Hematopoietic multipotent progenitor cell treated with erythropoietin and hydrocortisone succinate and interleukin-3 and kit ligand, for 17 days (in vitro differentiated cells): ENCODE results near the gene SFXN2.
A peak's percentile ranks its signal among the peaks of the same experiment; 100 is the strongest.
"Not testable (repeated sequence)": the region's sequence is repeated elsewhere in the genome, so short reads cannot be mapped to it uniquely, and the experiment has no call there.

Experiments
- DNase-seq: peaks from one replicate; pipeline ENCODE4 v3.0.0-alpha.2; 2015; ENCODE audit warnings: low spot score

Gene SFXN2

DNA sequence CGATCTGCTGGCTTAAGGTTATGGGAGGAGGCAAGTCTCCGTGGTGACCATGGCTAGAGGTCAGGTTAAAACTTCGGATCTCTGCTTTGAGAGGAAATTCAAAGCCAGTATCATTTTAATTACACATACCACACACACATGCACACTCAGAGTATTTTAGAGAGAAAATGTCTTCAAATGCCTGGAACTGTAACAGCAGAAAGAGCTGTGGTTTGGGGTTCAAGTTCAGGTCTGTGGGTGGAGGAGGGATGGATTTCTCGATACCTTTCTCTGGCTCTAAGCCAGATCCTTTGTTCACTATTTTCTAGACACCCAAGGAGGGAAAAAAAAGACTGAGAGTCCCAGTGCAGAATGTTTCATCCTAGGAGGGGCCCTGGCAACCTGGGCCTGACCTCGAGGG lies 32.7 kb upstream of the SFXN2 start:
- no peak for DNase-seq

DNA sequence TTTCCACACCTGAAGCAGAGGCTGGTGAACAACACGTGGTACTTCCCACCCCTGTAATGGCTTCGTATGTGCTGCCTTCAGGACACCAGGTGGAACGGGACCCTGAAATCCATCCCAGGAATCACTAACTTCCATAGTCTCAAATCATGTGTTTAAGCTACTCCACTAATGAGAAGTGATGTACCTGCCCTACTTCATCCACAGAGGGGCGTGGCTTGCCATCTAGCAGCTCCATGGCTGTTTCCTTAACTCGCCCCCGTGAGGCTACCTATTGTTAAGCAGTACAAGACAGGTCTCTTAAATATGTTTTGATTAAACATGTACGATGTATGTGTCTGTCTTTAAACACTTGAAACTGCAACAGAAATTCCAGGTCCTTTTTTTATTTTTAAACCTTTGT lies 32.0 kb upstream of the SFXN2 start:
- DNase-seq, result no peak

DNA sequence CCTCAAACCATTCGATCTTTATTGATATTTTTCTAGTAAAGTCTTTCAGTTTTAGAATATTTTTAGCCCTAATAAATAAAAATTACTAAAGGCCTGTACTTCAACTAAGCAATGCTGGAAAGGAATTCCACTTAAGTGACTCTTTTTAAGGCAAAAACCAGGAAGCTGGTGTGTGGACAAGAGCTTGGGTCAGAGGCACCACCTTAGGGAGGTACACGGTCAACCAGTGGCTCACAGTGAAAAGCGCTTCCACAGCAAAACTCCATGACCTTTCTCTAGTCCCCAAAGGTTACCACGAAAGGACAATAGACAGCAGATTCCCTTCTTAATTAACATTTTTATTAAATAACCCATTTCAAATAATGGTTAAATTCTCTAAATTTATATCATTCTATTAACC lies 31.5 kb upstream of the SFXN2 start:
- DNase-seq, result no peak

DNA sequence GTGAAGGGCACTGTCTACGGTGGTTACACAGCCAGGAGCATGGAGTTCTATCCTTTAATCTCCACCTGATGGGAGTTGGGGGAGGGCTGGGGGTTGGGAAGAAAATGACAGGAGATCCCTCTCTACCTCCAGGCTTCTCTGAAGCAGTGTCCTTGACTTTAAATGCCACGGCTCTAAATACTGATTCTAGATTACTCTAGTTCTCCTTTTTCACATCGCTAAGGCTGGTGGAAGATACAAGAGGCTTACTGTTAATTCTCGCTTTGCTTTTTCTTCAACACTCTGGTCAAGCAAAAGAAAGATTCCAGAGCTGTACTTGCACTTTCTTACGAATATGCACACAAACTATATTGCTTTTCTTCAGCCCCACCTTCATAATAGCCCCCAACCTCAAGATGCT lies 30.7 kb upstream of the SFXN2 start:
- DNase-seq, result no peak

DNA sequence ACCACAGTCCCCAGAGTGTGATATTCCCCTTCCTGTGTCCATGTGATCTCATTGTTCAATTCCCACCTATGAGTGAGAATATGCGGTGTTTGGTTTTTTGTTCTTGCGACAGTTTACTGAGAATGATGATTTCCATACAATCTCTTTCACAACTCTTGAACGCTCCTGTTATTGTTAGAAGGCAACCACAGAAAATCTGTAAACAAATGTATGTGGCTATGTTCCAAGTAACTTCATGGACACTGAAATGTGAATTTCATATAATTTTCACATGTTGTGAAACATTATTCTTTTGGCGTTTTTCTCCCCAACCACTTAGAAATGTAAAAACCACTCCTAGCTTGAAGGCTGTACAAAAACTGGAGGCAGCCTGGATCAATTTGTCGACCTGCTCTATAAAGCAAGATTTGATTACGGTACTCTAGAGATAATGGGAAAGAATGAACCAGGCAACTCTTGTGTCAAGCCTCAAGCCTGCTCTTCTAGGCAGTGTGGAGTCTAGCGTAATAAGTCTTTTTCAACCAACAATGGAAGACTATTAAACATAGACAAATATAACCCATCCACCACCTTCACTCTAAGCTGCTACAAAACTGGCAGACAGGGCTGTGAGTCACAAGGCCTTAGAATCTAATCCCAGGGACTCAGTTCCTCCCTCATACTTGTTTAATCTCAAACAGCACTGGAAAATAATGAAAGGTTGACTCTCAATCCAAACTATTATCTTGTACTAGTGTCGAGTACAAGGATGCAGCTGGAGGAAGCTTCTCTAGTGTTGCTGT lies 23.0 kb upstream of the SFXN2 start:
- no peak for DNase-seq

DNA sequence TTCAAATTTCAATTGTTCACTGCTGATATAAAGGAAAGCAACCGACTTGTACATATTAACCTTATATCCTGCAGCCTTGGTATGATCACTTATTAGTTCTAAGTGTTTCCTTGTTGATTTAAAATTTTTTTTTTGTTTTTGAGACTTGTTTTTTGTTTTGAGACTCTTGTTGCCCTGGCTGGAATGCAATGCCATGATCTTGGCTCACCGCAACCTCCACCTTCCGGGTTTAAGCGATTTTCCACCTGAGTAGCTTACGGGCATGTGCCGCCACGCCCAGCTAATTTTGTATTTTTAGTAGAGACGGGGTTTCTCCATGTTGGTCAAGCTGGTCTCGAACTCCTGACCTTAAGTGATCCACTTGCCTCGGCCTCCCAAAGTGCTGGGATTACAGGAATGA lies 19.0 kb upstream of the SFXN2 start:
- DNase-seq, result not testable (repeated sequence)

DNA sequence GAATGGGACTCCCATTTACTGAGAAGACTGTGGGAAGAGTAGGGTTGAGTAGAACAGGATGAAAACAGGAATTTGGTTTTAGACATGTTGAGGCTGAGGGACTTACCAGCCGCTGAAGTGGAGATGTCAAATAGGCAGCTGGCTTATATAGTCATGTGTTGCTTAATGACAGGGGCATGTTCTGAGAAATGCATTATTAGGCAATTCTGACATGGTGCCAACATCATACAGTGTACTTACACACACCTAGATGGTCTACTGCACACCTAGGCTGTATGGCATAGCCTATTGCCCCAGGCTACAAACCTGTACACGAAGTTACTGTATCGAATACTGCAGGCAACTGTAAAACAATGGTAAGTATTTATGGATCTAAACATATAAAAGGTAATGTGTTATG lies 17.7 kb upstream of the SFXN2 start:
- no peak for DNase-seq

DNA sequence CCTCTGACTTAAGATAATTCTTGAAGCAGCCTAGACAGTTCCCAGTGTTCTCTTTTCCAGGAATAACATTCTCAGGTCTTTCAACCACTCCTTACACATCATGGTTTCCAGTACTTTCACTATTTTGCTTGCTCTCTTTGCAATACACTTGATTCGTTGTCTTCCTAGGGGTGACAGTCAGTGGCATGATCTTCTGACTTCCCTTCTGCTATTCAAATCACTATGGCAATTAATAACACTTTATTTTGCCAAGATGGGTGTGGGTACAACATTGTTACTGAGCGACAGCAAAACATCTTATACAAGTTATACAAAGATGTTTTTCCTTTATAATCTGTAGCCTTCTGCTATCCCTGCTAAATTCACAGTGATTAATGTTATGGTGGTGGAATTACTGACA lies 15.5 kb upstream of the SFXN2 start:
- DNase-seq, result no peak

DNA sequence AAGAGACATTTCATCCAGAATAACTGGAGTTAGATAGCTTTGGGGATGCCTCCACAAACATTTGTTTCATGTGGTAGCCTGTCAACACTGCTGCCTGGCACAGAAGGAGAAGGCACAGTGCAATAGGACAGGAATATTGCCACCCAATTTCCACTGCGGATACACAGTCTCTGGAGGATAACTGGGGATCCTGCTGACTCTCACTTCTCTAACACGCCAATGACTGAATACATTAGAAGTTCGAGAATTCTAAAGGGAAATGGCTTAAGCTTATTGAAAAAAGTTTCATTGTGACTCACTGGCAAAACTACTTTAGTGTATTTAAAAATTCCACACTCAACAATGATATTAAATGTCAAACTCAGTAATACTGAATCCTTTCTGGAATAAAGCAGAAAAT lies 13.2 kb upstream of the SFXN2 start:
- no peak for DNase-seq

DNA sequence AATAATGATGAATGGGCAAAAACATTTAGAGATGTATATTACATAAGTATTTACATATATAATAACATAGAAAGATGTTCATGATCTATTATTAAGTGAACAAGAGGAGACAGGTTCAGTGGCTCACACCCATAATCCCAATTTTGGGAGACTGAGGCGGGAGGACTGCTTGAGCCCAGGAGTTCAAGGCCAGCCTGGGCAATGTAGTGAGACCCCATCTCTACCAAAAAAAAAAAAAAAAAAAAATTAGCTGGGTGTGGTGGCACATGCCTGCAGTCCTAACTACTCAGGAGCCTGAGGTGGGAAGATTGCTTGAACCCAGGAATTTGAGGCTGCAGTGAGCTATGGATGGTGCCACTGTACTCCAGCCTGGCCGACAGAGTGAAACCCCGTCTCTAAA lies 12.6 kb upstream of the SFXN2 start:
- no peak for DNase-seq

DNA sequence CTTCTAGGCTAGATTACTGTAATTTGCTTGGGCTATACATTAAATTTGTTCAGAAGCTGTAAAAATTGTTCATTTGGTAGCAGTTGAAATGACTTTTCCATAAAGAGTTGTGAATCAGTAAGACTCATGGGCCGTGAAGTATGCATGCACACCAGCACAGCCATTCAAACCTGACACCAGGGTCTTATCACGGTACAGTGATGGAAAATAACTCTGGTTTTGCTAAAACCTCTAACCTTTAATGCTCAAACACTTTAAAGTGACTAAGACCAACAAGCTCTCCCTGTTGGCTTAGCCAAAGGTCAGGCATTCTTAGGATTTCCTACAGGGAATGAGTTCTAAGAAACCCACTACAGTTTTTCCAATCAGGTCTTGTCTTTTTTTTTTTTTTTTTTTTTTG lies 11.7 kb upstream of the SFXN2 start:
- DNase-seq, result no peak

DNA sequence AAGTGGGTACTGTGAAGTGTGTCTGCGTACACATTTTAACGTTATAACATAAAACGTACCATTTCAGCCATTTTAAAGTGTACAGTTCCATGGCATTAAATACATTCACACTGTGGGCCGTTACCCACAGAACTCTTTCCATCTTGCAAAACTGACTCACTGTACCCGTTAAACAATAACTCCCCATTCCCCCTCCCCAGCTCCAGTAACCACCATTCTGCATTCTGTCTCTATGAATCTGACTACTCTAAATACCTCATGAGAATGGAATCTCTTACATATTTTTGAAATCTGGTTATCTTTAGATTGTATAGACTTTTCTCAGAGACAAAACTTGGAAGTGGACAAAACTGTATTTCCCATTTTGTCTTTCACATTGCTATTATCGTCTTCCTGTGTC lies 9.5 kb upstream of the SFXN2 start:
- no peak for DNase-seq

DNA sequence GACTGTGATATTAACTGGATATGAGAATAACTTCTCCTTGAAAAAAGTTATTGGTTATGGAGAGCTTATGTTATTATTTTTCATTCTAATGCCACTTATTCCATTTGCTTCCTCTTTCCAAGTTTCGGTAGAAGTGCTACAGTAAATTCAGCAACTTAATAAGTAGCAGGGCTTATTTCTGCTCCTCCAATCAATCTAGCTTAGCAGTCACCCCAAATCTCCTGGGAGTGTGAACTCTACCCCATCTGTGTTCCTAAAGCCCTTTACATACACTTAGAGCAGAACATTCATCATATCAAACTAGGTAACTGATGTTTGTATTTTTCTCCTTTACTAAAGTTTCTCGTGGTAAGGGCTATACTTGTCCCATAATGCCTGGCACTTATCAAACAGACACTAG lies 8.9 kb upstream of the SFXN2 start:
- no peak for DNase-seq

DNA sequence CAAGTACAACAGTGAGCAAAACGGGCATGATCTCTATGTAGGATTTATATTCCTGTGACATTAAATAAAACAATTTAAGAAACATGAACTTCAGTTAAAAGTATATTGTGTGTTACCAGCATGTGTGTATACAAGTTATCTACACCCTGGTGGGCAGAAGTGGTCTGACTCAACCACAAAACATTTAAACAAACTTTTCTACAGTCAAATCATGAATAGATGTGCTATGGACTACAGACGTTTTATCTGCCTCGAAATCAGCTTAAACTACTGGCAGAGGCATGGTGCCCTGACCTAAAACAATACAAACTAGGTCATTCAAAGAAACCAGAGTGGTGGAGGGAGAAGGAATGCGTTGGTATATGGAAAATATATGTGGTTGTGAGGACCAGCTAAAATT lies 3.8 kb upstream of the SFXN2 start:
- no peak for DNase-seq

DNA sequence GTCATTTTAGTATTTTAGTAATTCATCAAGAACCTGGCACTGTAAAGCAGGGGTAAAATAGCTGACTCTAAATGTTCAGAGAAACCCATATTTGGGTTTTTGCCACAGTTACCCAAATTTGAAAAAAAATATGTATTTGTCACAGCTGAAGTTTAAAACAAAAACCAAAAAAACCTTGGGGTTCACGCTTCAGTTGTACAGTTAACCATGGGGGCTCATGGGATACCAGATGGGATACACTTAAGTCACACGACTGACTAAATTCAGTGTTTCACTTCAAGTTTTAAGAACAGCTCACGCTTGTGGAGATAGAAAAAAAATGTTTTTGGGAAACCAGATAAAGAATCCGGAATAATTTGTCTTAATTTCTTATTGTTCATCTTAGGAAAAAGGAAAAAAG lies 2.3 kb upstream of the SFXN2 start:
- no peak for DNase-seq

DNA sequence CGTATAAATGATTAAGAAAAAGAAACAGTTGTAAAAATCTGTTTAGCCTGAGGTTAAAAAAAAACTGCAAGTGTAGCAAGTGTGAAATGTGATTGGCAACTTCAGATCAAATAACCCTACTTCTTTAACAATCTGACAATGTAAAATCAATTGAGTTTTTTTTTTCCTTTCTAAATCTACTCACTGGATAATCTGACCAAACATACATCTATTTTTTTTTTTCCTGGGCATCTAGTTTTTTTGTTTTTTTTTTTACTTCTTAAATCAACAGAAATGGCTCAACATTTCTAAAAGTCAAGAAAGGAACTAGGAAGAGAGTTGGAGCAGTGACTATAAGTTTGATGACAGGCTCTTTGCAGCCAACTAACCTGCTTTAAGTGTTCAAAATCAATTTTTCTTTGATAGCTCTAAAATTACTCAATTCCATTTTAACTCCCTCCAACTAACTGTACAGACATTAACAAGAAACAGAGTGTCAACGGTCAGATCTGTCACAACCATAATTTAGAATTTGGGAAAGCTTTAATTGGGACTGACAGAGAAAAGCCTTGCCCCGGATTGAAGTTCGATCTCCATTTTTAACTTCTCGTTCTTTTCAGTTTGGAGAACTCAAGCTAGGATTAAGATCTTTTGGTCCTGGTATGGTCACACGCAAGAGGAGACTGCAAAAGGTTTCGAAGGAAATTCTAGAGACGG lies 1.4 kb upstream of the SFXN2 start:
- DNase-seq, result no peak

DNA sequence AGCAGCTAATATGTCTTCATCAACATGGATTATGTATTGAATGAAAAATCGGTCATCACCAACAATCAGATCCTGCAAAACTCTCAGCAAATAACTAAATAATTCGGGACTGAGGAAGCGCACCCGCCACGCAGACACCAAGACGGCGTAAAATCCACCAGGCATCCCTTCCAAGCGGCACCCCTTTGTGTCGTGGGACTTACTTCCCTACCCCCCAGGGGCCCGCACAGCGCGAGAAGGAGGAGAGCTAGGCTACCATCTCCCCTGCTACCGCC lies 960 bp upstream of the SFXN2 start:
- DNase-seq, result no peak

DNA sequence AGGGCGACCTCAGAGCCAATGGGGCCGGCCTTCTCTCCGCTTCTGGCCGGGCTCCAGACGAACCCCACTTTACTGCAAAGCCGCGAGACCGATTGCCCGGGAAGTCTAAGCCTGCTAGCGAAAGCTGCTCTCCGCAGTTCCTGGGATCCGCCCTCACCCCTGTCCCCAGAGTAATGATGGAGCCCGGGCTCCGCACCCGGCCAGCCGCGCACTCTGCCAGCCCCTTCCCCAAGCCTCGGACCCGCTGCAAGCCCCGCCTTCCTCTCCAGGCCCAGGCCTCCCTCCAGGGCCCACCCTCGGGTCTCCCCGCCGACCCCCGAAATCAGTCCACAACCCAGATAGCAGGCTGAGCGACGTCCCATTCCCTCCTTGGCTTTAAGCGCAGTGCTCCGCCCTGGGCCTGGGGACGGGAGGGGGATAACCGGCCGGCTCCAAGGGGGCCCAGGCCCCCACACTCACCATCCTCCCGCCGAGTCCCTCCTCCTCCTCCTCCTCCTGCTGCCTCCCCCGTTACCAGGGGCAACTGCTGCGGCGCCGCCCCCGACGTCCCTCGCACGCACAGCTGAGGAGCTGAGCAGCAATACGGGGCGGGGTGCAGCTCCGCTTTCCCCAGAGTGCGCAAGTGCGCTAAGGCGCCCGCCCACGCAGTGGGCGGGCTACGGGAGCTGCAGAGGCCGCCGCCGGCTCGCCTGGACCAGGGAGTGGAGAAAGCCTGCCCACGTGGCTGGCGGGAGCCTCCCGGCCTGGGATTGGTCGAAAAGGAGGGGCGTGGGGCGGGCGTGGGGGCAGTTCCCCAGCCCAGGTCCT lies 419 bp upstream of the SFXN2 start, which contains the start of gene ARL3:
ARL3 (minus strand) TSS at position 584 of the 807 bp plus-strand sequence; CDS start at position 462, 122 bp downstream.
- peak; percentile 87 for DNase-seq

DNA sequence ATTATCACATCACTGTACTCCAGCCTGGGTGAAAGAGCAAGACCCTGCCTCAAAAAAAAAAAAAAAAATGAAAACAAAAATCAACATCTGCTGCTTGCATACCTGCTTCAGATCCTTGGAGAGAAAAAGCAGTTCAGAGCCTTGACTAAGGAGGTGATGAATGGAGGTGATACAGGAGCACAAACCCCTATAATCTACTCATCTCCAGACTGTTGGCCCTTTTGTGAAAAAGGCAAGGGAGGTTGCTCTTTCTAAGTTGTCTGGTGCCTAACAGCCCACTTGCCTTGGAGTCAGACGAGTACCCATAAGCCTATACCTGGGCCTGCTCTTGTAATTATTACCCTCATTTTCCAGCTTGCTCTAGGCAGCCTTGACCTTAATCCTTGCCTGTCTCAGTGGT lies 1.4 kb downstream of the SFXN2 start:
- DNase-seq, result no peak

DNA sequence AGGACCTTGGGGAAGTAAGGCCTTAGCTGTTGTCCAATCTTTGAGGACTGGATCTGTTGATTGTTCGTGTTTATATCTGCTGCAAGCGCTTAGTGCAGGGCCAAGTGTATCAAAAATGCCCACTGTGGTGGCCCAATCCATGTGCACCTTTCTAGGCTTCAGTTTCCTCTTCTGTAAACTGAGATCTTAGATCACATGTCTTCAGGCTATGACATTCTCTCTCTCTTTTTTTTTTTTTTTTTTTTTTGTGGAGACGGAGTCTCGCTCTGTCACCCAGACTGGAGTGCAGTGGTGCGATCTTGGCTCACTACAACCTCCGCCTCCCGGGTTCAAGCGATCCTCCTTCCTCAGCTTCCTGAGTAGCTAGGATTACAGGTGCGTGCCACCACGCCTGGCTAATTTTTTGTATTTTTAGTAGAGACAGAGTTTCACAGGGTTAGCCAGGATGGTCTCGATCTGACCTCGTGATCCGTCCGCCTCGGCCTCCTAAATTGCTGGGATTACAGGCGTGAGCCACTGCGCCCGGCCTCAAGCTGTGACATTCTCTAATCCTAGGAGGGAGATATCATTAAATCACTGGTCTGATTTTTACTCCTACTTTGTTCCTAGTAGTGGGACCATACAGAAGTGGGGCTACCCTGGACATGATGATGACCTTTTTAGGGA lies 2.6 kb downstream of the SFXN2 start:
- not testable (repeated sequence) for DNase-seq

DNA sequence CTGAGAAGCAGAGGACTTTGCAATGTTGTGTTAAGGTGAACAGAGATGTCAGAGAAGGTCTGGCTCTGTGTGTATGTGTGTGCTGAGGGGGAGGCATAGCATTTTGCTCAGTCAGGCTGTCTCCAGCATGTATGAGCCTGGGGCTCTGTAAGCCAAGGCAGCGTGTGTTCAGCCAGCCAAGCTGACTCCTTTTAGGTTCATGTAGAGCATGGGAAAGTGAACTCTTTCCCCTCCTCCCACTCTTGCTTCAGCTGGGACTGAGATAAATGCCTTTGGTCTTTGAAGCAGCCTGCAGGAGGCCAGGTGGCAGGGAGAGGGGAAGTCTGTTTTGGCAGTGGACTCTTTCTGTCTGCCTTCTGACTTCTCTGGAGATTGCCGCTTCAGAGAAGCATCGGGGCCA lies 3.8 kb downstream of the SFXN2 start:
- DNase-seq, result no peak

DNA sequence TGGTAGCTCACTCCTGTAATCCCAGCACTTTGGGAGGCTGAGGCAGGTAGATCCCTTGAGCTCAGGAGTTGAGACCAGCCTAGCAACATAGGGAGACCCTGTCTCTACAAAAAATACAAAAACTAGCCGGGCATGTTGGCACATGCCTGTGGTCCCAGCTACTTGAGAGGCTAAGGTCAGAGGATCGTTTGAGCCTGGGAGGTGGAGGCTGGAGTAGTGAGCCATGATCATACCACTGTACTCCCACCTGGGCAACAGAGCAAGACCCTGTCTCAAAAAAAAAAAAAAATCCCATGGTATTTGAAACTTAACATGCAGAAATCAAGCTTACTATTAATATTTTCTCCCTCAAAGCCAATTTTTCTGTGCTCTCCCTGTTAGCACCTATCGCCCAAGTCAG lies 5.9 kb downstream of the SFXN2 start:
- DNase-seq, result no peak
